ENCODE measurements around the gene LIN7B.

DNA sequence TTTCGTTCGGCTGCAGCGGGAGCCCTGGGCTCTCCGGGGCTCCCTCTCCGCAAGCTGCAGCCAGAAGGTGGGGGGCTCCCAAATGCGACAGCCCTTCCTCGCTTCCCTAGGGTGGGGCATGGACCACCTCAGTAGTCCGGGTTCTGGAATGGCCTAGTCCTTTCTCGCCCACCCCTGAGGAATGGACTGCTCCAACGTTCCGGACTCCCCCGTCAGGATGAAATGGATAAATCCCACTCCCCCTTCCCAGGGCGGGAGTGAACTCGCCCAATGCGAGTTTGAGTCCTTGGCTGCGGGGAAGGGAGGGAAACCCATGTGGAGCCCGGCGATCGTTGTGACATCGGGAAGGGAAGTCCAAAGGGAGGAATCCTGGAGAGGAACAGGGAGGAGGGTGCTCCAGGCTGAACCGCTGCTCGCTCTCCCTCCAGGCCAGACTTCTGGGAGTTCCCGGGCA lies 35.5 kb downstream of the LIN7B start:
- TF ChIP-seq, protein P1, sequence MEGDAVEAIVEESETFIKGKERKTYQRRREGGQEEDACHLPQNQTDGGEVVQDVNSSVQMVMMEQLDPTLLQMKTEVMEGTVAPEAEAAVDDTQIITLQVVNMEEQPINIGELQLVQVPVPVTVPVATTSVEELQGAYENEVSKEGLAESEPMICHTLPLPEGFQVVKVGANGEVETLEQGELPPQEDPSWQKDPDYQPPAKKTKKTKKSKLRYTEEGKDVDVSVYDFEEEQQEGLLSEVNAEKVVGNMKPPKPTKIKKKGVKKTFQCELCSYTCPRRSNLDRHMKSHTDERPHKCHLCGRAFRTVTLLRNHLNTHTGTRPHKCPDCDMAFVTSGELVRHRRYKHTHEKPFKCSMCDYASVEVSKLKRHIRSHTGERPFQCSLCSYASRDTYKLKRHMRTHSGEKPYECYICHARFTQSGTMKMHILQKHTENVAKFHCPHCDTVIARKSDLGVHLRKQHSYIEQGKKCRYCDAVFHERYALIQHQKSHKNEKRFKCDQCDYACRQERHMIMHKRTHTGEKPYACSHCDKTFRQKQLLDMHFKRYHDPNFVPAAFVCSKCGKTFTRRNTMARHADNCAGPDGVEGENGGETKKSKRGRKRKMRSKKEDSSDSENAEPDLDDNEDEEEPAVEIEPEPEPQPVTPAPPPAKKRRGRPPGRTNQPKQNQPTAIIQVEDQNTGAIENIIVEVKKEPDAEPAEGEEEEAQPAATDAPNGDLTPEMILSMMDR (IDR thresholded peaks at IDR 0.05), result no peak
- no peak for TF ChIP-seq POLR2A (IDR thresholded peaks at IDR 0.05)

All from lower leg skin (tissue), 3 donors.